ENCODE results near the gene HSD17B3. TPM values are rescaled to one million over a fixed set of nuclear protein-coding genes. Genes with fewer than 3 reads are reported as not detected.

Gene HSD17B3
- polyA plus RNA-seq, 1 donor from 2014 or later: not detected

DNA sequence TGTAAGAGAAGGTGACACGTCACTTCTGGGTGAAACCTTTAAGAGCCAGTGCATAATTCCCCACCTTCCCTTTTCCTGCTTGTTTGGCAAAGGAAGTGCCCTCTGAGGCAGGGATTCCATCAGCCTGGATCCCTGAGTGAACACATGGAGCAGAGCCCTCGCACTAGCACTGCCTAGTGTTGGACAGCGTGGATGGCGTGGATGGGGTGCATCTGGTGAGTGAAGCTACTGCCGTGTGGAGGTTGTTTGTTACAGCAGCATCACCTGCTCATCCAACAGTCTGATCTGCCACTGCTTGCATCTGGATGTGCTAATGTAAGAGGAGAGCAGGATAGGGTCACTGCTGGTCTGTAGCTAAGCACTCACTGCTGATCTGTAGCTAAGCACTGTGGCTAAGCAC lies 46.3 kb upstream of the HSD17B3 start:
- Histone ChIP-seq H3K36me3 (ENCODE audit: insufficient read depth, low read length) (no peaks in the 10 kb centered on the region), H2AFZ (ENCODE audit: low read depth, low read length) (no peak overlapping the region), H3K9ac (ENCODE audit: low read length) (no peak overlapping the region), H3K79me2 (replicated peaks; ENCODE audit: insufficient read depth, low read length) (no peaks in the 10 kb centered on the region), H3F3A (ENCODE audit: insufficient read depth, low read length, poor library complexity, severe bottlenecking) (no peaks in the 10 kb centered on the region), H3K9me3 (ENCODE audit: low read length) (no peaks in the 10 kb centered on the region), H3K4me2 (ENCODE audit: low read length) (no peak overlapping the region), H3K27ac (ENCODE audit: low read length) (no peak overlapping the region), H3K4me3 (ENCODE audit: low read length) (no peak overlapping the region), H3K9me2 (ENCODE audit: insufficient read depth, low read length) (no peaks in the 10 kb centered on the region), H4K20me1 (ENCODE audit: insufficient read depth) (no peaks in the 10 kb centered on the region), H3K27me3 (ENCODE audit: insufficient read depth, low read depth, low read length) (no peaks in the 10 kb centered on the region)
- TF ChIP-seq REST (IDR thresholded peaks at IDR 0.05; ENCODE audit: borderline replicate concordance) (no peak), TAF1 (IDR thresholded peaks at IDR 0.05; ENCODE audit: low read depth) (no peak), EP300 (conservative IDR thresholded peaks at IDR 0.05; ENCODE audit: poor library complexity, severe bottlenecking) (no peak), MXI1 (conservative IDR thresholded peaks at IDR 0.05; ENCODE audit: poor library complexity, severe bottlenecking) (no peak), POLR2AphosphoS5 (IDR thresholded peaks at IDR 0.05) (no peak), SMC3 (conservative IDR thresholded peaks at IDR 0.05; ENCODE audit: poor library complexity) (no peak), RAD21 (conservative IDR thresholded peaks at IDR 0.05) (no peak), EZH2 (IDR thresholded peaks at IDR 0.05; ENCODE audit: borderline replicate concordance, insufficient read depth, low read length, poor library complexity, severe bottlenecking) (no peak)
- TF ChIP-seq, protein P1, sequence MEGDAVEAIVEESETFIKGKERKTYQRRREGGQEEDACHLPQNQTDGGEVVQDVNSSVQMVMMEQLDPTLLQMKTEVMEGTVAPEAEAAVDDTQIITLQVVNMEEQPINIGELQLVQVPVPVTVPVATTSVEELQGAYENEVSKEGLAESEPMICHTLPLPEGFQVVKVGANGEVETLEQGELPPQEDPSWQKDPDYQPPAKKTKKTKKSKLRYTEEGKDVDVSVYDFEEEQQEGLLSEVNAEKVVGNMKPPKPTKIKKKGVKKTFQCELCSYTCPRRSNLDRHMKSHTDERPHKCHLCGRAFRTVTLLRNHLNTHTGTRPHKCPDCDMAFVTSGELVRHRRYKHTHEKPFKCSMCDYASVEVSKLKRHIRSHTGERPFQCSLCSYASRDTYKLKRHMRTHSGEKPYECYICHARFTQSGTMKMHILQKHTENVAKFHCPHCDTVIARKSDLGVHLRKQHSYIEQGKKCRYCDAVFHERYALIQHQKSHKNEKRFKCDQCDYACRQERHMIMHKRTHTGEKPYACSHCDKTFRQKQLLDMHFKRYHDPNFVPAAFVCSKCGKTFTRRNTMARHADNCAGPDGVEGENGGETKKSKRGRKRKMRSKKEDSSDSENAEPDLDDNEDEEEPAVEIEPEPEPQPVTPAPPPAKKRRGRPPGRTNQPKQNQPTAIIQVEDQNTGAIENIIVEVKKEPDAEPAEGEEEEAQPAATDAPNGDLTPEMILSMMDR (IDR thresholded peaks at IDR 0.05; ENCODE audit: poor library complexity, severe bottlenecking): no peak

DNA sequence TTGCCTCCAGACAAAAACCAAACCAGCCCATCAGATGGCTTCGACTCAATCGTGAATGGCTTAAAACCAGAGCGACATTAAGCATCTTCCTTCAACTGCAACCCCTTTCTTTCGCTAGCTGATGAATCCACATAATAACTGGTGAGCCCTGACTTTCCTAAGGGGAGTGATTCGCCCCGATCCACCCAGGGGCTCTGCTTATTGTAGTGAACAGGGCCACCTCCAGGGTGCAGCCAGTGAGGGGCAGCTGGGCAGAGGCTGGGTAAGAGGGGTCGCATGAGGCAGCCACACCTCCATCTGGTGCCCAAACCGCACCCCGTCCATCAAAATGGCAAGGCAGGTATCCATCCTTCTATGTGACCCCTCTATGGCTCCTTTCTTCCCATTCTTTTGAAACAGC lies 43.6 kb upstream of the HSD17B3 start:
- TF ChIP-seq, protein P1 (IDR thresholded peaks at IDR 0.05; ENCODE audit: poor library complexity, severe bottlenecking): no peak
- TF ChIP-seq REST (IDR thresholded peaks at IDR 0.05; ENCODE audit: borderline replicate concordance) (no peak), POLR2AphosphoS5 (IDR thresholded peaks at IDR 0.05) (no peak), RAD21 (conservative IDR thresholded peaks at IDR 0.05) (no peak), SMC3 (conservative IDR thresholded peaks at IDR 0.05; ENCODE audit: poor library complexity) (no peak), EP300 (conservative IDR thresholded peaks at IDR 0.05; ENCODE audit: poor library complexity, severe bottlenecking) (no peak)
- H3K9ac ChIP-seq (ENCODE audit: low read length): no peak overlapping the region
- no peaks in the 10 kb centered on the region for H4K20me1 ChIP-seq (ENCODE audit: insufficient read depth)
- H3K4me2 ChIP-seq (ENCODE audit: low read length): no peak overlapping the region
- no peak overlapping the region for H2AFZ ChIP-seq (ENCODE audit: low read depth, low read length)
- no peaks in the 10 kb centered on the region for H3F3A ChIP-seq (ENCODE audit: insufficient read depth, low read length, poor library complexity, severe bottlenecking)
- no peaks in the 10 kb centered on the region for H3K79me2 ChIP-seq (replicated peaks; ENCODE audit: insufficient read depth, low read length)
- no peaks in the 10 kb centered on the region for H3K9me2 ChIP-seq (ENCODE audit: insufficient read depth, low read length)
- no peaks in the 10 kb centered on the region for H3K27me3 ChIP-seq (ENCODE audit: insufficient read depth, low read depth, low read length)
- H3K27ac ChIP-seq (ENCODE audit: low read length): no peak overlapping the region
- no peak overlapping the region for H3K4me3 ChIP-seq (ENCODE audit: low read length)
- no peaks in the 10 kb centered on the region for H3K9me3 ChIP-seq (ENCODE audit: low read length)
- H3K36me3 ChIP-seq (ENCODE audit: insufficient read depth, low read length): no peaks in the 10 kb centered on the region
